ENCODE measurements around the gene TNIK.

TNIK gene

DNA sequence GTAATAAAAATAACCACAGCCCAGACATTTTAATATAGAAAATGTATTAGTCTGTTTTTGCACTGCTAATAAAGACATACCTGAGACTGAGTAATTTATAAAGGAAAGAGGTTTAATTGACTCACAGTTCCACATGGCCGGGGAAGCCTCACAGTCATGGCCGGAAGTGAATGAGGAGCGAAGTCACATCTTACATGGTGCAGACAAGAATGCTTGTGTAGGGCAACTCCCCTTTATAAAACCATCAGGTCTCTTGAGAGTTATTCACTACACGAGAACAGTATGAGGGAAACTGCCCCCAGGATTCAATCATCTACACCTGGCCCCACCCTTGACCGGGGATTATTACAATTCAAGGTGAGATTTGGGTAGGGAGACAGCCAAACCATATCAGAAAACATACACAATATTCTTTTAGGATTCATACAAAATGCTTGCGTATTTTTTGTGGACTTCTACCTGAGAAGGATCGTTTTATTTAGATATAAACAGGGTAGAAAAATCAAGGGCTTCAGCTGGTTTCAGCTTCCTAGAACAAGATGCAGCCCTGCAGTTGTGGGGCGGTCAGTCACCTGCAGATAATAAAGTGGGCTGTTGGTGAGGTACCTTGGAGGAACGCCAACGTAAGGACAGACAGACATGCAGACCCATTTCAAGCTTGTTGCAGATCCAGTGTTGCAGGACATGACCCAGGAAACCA lies 101.9 kb downstream of the TNIK start:
- DNase-seq: no peak

DNA sequence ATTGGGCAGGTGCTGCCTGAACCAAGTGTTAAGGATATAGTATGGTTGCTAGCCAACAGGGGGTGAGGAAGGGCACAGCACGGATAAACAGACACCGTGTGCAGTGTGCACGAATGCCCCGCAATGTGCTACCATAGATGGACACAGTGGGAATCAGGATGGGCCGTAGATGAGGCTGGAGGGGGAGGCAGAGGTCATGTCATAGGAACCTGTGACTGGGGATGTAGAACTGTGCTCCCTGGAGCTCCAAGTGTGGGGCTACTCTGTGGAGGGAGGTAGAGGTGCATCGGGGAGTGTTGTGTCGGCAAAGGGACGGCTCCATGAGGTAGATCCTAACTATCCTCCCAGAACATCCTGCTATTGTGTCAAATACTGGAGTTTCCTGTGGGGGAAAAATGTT lies 102.5 kb downstream of the TNIK start:
- no peak for DNase-seq

DNA sequence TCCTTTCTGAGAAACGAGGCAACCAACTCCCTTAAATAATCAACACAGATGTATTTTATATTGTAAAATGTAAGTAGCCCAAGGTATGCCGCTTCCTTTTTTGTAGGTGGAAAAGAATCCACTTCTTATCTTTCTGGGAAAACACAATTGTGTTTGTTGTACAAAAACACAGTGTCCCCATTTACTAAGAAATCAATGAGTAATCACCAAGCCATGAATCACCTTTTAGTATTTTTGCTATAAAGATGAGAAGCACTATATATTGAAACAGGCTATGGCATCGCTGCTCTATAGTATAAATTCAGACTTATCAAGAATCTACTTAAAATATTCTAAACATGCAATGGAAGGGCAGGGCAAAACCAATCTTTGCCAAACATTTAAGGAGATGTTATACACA lies 104.0 kb downstream of the TNIK start:
- no peak for DNase-seq

DNA sequence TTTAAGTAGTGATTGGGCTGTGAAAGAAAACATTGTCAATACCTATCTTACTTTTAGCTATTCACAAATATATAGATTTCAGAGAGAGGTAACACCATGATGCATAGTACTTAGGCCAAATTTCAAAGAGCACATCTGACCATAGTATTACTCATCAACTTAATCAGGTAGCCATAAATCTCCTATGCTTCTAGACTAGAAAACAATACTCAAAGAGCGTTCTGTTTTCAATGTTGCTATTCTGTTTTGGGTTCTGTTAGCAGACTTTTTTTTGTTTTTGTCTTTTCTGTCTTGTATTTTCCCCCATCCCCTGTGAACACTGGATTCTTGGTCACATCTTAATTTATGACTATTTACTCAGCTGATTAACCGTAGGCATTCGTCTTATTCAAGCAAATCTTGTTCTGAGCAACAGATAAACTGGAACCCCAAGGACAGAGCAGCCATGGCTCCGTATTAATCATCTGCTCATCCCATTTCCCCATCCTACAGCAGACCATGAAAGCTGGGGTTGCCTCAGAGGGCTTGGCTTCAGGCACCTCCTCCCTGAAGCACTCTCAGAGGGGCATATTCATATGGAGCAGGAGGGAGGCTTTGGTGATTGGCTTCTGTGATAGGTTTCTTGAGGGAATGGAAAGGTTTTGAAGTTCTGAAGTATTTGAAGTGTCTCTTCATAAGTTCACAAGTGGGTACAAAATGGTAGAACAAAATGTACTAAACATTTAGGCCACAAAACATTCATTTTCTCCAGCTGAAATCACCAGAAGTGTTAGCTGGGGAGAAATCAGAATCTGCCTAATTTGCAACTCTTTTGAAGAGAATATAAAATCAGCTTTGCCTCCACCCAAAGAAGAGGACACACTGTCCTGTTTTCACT lies 105.3 kb downstream of the TNIK start:
- DNase-seq: no peak

DNA sequence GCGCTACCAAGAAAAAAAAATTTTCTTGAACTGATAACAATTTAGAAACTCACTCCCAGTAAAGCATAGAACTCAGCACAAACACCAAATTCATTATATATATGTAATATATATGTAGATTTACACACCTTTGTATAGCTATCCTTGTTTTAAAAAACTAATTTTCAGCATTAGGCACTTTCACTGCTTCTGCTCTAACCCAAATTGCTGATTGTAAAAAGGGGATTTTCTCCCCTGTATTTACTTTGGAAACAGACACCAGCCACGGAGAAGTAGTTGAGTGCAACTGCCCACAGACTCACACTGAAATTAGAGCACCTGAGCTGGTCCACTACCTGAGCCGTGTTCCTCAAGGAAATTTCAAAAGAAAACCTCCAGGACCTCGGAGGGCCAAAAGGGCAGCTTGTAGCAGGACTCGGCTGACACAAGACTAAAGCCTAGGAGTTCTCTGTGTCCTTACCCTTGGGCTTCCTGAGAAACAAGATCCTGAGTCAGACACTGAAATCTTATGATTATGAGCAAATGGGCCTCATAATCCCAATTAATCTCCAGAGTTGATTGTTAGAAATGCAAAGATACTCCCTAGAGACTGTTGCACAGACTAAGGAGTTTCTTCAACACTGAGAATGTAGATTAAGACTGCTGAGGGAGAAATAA lies 106.0 kb downstream of the TNIK start:
- no peak for DNase-seq

DNA sequence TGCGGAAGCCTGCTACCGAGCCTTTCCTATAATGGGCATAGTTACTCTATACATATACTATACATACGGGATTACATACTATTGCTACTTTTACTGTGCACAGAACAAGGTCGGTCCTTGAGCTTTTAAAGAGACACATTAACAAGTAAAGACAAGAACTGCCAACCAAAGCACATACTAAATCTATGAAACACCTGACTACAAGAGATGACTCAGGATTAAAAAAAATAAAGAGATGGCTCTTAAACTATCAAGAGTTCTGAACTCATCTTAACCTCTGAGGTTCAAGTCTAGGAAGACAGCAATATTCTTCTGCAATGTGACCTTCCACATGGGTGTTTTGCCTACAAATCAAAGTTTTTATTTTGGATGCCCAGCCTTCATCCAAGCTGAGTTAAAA lies 106.8 kb downstream of the TNIK start:
- DNase-seq: no peak

DNA sequence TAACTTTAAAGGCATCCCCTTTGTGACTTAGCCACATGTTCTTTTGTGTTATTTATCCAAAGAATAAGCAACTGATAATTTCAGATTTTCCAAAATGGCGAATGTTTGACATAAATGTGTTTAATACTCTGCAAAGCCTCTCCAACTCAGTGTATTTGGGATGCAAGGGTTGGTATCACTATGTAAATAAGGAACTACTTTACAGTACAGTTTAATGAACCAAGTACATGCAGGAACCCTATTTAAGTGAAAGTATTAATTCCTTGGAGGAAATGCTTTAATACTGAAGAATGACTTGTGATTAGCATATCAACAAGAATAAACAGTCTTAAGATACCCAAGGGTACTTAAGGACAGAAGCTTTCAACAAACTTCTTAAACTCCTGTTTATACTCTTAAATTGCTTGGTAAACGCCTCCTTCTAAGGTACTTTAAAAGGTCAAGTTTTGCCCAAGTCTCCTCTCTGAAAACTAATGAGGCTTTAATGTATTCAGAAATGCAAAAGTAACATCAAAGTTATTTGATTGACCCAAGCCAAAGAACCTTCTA lies 107.7 kb downstream of the TNIK start:
- no peak for DNase-seq

DNA sequence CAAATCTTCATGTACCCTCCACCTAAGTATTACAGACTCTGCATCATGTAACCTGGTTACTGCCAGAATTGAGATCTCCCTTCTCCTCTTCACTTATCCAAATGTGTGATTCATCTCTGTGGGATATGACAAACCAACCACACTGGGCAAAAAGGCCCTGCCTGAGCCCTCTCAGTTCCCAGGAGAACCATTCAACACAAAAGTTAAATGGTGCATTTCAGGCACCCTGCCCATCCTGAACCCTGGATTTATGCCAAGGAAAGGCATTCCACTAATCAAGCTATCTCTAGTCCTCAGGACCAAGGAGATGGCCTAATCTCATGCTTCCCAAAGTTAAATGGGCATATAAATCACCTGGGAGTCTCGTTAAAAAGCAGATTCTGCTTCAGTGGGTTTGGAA lies 108.5 kb downstream of the TNIK start:
- no peak for DNase-seq

DNA sequence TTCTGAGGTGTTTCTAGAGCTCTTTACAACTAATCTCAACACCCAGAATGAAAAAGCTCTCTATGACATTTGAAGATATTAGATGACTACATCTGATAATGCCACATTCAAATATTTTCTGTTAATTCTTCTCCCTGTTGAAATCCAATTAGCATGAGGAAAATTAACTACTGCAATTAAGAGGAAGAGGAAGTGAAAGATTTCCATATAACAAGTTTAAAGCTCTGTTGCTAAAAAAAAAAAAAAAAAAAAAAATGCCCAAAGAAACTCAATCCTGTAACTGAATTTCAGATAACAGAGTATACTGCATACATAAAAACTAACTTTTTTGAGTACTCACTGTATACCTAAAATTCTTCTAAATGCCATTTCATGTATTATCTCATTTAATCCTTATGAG lies 109.8 kb downstream of the TNIK start:
- no peak for DNase-seq

DNA sequence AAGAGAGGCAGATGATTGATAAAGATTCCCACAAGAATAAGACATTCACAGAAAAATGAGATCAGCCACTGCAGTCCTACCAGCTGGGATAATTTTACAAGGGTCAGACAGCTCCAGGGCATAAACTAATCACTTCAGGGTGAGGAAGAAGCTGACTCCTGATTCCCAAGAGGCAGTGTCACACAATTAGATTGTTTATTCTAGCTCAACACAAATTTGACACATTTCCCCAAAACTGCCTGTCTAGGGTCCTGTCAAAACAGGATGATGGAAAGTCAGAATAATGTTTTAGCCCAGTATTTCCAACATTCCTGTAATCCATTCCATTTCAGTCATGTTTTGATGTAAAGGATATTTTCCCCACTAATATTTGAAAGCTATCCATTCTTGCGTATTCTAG lies 110.8 kb downstream of the TNIK start:
- DNase-seq: no peak

DNA sequence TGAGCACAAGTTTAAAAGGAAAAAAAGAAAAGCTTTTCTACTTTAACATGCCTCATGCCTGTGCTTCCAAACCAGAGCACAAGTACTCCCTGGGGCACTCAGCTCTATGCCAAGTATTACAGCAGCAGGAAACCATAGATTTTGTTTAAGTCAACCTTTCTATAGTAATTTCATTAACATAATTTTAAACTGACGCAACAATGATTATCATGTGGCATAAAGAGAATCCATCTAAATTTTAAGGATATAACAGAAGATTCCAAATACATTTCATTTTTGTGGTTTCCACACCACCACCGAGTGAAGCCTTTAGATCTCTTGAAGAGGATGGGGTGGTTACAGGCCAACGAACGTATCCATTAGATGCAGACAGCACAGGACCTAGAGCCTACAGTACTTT lies 112.1 kb downstream of the TNIK start:
- no peak for DNase-seq

DNA sequence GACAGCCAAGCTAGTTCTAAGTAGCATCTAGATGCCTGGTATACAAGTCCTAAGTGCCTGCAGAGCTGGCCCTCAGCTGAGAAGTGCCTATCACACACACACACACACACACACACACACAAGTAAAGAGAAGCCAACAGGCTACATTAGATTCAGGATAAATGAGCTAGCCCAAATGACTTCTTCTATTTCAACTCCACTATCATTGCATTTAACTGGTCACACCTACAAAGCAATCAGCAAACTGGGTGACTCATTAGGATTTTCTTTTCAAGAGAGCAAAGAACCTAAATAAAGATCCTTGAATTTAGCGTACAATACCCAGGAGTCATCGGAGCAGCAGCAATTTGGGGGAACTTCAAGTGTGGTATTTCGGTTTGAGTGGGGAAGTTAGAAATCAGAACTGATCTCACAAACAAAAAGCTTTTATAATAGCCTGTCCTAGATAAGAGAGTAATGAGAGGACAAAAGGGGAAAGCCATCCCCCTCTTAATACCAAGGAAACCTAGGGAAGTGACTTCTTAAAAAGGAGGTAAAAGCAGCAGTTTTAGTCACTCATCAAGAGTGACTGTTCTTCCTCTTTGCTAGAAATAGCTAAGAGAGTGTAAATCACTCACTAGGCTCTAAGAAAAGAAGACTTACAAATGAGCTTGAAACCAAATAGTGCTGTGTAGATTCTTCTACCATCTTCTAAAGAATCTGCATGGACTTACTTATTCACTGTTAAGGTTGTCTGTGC lies 112.7 kb downstream of the TNIK start:
- DNase-seq: no peak

DNA sequence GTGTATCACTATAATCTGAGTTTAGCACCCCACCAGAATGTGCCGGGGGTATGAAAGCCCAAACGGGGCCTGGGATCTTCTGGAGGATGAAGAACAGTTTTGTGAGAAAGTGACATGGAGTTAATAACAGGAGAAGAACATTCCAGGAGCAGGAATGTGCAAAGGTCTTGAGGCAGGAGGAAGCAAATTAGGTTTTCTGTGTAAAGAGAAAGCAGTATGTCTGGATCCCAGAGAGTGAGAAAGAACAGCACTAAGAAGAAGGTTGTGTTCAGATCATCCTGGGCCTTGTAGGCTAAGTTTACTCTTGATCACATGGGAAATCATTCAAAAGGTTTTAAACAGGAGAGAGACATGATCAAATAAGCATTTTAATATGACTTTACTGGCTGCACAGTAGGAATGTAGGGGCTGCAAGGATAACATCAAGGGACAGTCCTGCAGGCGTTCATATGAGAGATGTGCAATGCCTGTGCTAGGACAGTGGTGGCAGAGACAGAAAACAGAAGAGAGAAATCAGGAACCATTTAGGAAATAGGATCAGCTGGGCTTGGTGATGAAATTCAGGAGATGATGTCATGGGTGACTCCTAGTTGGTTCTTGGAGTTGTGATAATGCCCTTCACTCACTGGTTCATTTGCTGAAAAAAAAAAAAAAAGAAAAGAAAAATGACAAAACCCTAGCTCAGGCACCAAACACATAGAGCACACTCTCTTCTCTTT lies 113.5 kb downstream of the TNIK start:
- no peak for DNase-seq

DNA sequence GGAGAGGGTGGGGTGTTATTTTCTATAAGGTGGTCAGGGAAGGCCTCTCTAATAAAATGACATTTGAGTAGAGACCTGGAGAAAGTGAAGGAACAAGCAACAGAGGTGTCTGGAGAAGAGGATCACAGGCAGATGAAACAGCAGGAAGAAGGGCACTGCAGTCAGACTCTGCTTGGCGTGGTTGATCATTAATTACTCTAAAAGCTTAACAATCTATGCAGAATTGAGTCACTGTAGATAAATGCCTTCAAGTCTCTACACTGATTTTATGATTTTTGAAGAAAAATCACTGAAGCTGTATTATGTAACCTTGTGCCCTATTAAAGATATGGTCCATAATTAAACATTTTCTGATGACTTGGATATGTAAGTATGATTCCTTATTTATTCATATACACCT lies 114.2 kb downstream of the TNIK start:
- no peak for DNase-seq

DNA sequence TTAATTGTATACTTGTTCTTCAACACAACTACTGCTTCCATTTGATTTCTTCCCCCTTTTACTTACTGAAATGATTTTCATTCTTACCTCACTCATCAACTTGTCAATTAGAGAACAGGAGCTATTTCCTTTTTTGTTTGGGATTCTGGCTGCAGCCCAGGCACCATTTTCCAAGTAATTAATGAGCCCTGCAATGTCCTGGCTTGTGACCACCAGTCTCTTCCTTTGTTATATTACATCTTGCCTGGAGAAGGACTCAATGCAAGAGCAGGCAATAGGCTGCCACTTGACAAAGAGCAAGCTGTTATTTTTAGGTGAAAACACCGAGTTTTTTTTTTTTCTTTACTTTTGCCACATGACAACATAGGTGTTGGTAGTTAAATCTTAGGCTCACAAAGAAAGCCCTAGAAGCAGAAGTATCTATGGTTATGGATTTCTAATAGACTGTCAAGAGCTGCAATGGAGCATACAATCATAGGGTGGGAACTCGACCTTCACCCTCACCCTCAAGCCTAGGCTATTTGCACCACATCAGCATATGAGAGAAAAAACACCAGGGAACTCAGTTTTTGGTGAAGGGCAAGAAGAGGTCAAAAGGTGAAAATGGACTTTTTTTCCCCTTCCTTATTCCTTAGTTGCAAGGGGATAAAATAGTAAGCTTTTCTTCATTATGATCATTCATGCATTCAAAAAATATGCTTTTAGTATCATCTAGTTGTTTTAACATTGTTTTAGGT lies 114.9 kb downstream of the TNIK start:
- DNase-seq: no peak

DNA sequence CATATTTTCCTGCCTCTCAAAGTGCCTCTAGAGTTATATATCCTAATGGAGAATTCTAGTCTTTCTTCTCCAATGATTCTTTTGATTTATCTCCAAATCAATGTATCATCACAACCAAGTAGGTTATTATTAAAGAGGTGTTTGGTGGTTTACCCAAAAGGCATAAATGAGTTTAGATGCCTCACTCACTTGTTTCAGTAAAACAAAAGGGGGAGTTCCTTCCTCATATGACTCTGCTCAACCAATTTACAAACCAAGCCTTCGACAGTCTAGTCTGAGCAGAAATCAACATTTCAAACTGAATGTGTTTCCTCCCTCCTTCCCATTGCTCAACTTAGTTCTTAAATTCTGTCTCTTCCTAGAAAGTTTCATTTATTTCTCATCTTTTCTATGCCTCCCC lies 116.5 kb downstream of the TNIK start:
- DNase-seq: no peak

DNA sequence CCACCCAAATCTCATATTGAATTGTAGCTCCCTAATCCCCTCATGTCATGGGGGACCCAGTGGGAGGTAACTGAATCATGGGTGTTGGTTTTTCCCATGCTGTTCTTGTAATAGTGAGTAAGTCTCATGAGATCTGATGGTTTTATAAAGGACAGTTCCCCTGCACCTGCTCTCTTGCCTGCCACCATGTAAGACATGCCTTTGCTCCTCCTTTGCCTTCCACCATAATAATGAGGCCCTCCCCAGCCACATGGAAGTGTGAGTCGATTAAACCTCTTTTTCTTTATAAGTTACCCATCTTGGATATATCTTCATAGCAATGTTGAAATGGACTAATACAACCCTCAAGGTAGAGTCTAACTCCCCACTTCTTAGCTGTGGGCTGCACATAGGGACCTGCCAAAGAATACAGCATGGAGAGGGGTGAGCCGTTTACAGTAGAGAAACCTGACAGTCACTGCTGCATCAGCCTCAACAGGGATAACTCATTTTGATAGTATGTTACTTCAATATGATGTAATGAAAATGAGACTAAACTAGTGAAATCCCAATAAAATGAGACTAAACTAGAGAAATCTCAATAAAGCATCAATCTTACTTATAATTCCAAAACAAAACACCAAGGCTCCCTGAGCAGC lies 117.3 kb downstream of the TNIK start:
- DNase-seq: no peak

DNA sequence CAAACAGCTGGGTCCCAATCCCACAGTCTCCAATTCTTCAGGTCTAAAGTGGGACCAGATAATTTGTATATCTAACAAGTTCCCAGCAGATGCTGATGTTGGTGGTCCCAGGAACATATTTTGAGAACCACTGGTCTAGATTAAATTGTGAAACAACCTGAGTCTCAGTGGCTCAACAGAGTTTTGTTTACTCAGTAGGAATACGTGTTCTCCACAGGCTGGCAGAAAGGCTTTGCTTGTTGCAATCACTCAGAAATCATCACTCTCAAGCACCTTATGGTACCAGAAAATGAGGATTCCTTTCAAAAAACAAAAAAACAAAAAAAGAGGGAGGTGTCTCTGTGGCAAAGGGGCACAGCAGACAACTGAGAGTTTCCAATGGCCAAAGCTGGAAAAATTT lies 118.0 kb downstream of the TNIK start:
- DNase-seq: no peak

DNA sequence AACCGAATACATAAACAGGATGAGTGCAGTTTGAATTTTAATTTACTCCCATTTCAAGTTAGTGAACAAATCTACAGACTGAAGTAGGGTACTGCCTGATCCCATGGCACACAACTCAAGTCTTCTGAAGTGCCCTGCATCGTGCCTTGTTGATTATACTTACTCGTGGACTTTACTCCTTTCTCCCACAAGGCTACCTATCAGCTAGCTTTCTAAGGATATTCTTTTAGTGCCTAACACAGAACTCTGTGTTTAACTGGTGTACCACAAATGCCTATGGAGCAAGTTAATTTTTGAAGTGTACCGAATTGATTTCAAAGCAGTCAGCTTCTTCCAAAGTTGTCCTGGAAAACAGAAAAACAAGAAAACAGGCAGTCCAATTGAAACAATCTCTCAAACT lies 119.8 kb downstream of the TNIK start:
- DNase-seq: no peak

DNA sequence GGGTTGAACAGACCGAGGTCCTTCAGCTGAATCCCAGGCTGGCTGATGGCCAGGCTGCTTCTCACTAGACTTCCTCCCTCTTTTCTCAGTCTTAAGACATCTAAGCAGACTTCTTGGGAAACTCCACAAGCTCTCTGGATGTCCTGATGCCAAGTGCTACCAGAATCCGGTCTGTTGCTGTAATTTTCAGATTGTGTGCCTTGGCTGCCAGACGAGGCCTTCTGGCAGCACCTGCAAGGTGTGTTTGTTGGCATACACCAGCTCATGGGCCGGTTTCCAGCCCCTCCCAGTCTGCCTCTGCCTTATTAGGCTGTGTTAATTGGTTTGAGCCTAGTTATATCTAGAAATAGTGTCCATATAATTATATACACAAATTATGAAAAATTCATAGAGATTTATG lies 120.6 kb downstream of the TNIK start:
- DNase-seq: no peak

DNA sequence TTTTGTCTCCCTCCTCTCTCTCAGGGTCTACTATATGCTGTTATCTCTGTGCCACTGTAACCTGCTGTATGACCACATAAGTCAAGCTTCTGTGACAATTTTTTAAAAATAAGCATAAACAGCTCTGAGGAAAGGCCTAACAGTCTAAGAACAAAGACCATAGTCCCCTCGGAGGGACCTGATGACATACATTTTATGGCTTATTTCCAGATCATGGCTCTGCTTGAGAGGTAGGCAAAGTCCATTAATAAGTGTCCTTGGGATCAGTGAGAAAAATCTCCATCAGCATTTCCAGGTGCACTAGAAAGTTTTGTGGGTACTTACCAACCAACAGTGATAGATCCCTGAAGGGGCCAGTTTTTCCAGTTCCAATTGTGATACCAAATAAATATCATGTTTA lies 123.8 kb downstream of the TNIK start:
- no peak for DNase-seq

Measured in T-helper 9 cell (primary cell).